ENCODE data around the gene MYH10.

MYH10 gene

DNA sequence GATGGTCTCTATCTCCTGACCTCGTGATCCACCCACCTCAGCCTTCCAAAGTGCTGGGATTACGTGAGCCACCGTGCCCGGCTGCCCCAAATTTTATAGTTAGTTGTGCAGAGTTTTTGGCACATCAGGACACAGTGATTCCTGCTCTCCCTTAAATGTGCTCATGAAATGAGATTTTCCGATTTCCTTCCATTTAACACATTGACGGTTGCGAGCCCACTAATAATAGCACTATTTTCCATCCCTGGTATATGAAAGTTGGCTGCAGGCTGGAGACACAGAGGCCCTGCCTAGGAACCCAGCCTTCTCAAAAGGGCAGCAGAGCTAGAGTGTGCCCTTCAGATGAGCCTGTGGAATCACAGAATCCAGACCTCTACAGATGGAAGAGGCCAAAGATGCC is 17.4 kb upstream of the MYH10 start:
- DNase-seq, result no peak

DNA sequence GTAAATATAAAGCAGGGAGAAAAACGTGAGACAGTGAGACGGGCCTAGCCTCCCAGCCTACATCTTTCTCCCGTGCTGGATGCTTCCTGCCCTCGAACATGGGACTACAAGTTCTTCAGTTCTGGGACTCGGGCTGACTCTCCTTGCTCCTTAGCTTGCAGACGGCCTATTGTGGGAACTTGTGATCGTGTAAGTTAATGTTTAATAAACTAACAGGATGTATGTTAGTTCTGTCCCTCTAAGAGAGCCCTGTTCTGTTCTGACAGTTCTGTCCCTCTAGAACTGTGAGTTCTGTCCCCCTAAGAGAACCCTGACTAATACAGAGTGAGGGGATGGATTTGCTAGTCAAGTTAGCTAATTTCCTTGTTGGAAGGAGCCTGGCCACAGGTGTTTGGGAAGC is 16.7 kb upstream of the MYH10 start:
- no peak for DNase-seq

DNA sequence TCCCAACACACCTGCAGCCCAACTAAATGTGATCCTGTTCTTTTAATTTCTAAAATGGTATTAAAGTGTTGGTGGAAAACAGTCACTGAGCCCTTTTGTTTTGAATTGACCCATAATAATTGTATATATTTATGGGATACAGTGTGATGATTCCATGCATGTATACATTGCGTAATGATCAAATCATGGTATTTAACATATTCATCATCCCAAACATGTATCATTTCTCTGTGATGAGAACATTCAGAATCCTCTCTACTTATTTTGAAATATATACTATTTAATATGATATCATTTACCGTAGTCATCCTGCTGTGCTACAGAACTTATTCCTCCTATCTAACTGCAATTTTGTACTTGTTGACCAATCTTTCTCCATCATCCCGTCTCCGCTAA is 14.0 kb upstream of the MYH10 start:
- DNase-seq, result no peak

- no peak for DNase-seq
These were observed 13.5 kb upstream of the MYH10 start for GRCh38 chr17:8643855-8644506.

DNA sequence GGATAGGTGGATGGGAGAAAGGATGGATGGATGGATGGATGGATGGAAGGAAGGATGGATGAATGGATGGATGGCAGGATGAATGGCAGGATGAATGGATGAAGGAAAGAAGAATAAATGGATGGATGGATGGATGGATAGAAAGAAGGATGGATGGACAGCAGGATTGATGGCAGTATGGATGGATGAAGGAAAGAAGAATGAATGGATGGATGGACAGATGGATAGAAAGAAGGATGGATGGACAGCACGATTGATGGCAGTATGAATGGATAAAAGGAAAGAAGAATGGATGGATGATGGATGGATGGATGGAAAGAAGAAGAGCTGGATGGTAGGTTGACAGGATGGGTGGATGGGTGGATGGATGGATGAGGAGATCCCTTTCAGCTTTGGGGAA is 9.2 kb upstream of the MYH10 start:
- DNase-seq, result no peak

DNA sequence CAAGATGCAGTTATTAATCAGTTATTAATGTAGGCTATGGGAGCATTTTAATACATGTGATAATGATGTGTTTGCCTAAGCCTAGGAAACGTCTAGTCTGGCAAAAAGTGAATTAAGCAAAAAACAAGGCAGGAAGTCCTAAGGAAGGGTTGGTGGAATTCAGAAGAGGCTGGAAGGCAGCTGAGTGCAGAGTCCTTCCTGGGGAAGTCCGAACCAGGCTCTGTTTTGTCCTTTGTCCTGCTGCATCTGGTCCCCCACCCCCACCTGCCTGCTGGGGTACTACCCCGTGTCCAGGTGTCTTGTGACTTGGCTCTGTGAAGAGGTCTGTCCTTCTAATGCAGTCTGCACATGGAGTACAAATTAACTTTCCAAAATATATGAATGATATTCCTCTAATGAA is 1.5 kb upstream of the MYH10 start:
- no peak for DNase-seq

DNA sequence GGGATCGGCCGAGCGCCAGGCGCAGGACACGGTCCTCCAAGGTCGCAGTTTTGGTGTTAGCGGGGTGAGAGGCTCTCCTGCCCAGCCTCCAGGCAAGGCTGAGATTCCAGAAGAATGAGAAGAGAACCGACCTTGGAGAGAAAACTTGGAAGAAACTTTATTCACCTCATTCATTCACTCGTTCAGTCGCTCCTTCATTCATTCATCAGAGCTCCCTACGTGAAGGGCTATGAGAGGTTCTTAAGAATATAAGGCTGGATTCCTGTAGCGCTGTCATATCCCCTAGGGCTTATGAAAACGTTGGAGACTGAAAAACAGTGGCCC is 991 bp upstream of the MYH10 start:
- DNase-seq, result no peak

- peak; percentile 90 for DNase-seq
These were observed 453 bp upstream of the MYH10 start for GRCh38 chr17:8630802-8631553.

GRCh38 chr17:8629371-8630226 is 926 bp downstream of the MYH10 start:
- DNase-seq, result no peak

DNA sequence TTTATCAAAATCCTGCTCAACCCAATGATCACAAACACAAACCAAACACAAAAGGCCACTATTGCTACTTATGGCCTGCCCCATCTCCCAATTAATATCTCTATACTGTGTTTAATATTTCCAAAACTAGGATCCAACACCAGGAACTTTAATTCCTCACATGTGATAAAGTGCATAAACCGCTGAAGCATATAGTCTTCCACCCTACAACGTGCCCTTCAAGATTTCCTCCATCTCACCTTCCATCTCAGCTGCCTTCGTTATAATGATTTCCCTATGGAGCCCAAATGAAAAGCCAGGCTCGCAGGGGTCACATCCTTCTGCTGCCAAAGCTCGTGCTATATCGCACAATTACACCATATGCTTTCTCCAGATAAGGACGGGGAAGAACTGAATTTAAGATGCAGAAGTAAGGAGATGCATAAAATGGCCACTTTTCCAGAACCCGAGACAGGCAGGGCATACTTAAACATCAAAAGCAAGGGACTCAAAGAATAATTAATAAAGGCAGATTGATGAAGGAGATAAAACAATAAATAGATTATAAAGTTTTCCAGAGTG is 1.8 kb downstream of the MYH10 start:
- no peak for DNase-seq

DNA sequence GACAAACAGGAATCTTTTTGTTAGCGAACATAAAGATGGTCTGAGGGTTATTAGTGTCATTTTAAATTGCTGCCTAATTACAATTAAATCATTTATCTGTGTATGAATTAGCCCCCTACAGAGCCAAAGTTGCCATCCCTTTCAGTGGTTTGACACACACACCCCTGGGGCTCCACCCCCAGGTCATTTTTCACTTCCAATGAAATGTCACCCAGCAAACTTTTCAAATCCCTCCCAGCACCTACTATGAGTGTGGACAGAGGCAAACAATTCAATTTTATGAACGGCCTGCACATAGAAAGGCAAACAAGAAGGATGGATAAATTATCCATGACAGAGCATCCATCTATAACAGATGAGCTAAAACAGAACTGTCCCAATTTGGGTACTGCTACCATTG is 2.4 kb downstream of the MYH10 start:
- no peak for DNase-seq

- DNase-seq, result no peak
These were observed 6.9 kb downstream of the MYH10 start for GRCh38 chr17:8623591-8623990.

- DNase-seq, result no peak
These were observed 8.3 kb downstream of the MYH10 start for GRCh38 chr17:8622191-8622590.

DNA sequence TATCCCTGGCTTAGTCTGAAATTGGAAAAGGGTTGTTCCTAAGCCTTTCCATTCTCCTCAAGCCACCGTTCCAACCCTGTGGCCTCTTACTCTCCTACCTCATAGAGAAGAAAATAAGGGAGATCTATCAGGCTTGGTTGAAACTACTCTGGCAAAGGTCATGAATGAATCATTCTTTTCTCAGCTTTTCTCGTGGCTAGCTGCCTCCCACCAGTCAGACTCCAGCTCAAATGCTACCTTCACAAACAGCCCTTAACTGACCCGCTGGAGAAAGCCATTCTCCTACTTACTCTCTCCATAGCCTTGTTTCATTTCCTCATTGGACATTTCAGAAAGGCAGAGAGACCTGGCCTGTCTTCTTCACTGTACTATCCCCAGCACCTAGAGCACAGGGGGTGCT is 8.9 kb downstream of the MYH10 start:
- no peak for DNase-seq

GRCh38 chr17:8619294-8619693 is 11.2 kb downstream of the MYH10 start:
- DNase-seq, result no peak

DNA sequence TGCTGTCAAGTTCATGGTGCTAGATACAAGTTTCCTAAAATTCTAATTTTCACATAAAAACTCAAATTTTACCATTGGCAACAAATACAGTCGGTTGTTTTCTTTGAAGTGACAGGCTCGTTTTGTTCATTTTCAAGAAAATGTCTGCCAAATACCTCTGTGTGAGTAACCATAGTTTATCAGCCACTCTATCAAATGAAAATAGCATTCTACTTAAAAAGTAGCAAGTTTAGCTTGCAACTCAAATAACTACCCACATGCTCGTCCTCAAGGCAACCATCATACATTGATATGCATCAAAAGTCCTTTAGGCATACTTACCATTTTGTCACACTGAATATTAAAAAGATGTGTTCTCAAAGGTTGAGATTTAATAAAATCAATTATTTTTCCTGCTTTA is 11.7 kb downstream of the MYH10 start:
- DNase-seq, result no peak

- DNase-seq, result no peak
These were observed 15.5 kb downstream of the MYH10 start for GRCh38 chr17:8614988-8615387.

DNA sequence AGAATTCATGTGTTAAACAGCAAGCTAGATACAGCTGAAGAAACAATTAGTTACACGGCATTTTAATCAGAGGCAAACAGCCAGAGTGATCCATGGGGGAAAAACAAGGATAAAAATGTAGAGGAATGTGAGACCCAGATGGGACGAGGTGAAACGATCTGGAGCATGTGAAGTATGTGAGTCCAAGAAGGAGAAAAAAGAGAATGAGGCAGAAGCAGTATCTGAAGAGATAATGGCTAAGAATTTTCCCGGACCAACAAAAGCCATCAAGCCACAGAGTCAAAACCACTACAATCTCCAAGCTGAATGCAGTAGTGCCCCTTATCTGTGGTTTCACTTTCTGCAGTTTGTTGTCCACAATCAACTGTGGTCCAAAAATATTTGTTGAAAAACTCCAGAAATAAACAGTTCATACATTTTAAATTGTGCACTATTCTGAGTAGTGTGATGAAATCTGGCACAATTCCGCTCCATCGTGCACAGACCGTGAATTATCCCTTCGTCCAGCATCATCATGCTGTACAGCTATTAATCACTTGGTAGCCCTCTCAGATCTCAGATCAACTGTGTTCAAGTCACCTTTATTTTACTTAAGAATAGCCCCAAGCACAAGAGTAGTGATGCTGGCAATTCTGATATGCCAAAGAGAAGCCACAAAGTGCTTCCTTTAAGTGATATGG is 18.8 kb downstream of the MYH10 start:
- DNase-seq, result no peak

- DNase-seq, result no peak
These were observed 19.4 kb downstream of the MYH10 start for GRCh38 chr17:8611137-8611536.

DNA sequence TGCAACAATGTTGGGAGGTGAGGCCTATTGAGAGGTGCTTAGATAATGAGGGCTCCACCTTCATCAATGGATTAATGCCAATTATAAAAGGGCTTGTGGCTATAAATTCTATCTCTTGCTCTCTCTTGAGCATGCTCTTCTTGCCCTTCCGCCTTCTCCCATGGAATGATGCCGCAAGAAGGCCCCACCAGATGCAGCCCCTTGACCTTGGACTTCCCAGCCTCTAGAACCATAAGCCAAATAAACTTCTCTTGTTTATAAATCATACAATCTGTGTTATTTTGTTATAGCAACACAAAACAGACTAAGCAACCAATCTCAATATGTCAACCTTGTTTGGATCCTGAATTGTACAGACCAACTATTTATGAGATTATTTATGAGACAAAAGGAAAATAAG is 20.0 kb downstream of the MYH10 start:
- DNase-seq, result no peak

GRCh38 chr17:8609910-8610309 is 20.6 kb downstream of the MYH10 start:
- DNase-seq, result no peak

- DNase-seq, result no peak
These were observed 22.5 kb downstream of the MYH10 start for GRCh38 chr17:8608001-8608400.

- DNase-seq, result no peak
These were observed 24.1 kb downstream of the MYH10 start for GRCh38 chr17:8606401-8606800.
